Esophagus mucosa (tissue), 1 donor: ENCODE results near the gene KLHL2. TPM values are rescaled to one million over a fixed set of nuclear protein-coding genes. Genes with fewer than 3 reads are reported as not detected.
"Not testable (repeated sequence)": the region's sequence is repeated elsewhere in the genome, so short reads cannot be mapped to it uniquely, and the experiment has no call there.

Experiments
- ATAC-seq: fragments of 200-7000 bp; cut with Tn5 transposase; one replicate; pipeline ENCODE4 v1.9.1; 2020
- total RNA-seq: library from RNA; stranded (reverse); gene quantifications from one replicate; pipeline ENCODE4 v1.2.4, GENCODE V29; 2023
- donor health status: DM: yes; HTN: yes; CAD: no.

The KLHL2 gene
- total RNA-seq, 1 donor from 2014 or later: 26.7 TPM

- not testable (repeated sequence) for ATAC-seq
Measured at GRCh38 chr4:165236852-165237251, 29.5 kb downstream of the KLHL2 start.

- peak; percentile 98 for ATAC-seq
Measured at GRCh38 chr4:165238041-165238640, 30.8 kb downstream of the KLHL2 start.

DNA sequence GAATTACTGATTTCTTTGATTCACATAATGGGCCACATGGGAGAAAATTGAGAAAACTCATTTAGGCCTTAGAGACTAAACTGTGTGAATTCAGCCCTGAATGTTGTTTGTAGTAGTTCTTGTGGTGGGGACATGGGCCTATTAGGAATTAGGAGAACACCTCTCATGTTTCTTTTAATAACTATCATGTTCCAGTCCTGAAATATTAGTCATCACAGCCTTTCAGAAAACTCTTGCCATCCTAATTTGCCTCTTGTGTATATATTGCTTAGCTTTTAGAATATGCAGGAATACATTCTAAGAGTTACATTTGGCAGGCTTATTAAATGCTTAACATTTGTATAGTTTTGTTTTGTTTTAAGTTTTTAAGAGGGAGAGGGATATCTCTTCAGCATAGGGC, 33.4 kb downstream of the KLHL2 start:
- not testable (repeated sequence) for ATAC-seq

DNA sequence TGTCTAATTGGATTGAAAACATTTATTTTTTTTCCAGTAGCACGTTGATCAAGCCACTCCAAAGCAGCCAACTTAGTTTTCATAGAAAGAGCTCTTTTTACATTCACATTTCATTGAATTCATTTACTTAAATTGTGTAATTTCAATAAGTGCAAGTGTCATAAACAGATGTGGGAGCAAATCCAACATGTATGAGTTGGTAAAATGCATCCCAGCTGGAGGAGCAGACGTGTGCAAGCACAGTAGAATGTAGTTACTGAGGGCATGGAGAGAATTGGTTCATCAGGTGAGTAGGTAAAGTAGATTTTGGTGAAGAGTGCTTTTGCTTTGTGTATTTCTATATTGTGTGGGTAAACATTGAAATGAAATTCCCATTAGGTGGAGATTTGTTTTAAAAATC, 36.8 kb downstream of the KLHL2 start:
- ATAC-seq: not testable (repeated sequence)

GRCh38 chr4:165244587-165245186, 37.3 kb downstream of the KLHL2 start:
- ATAC-seq: not testable (repeated sequence)

DNA sequence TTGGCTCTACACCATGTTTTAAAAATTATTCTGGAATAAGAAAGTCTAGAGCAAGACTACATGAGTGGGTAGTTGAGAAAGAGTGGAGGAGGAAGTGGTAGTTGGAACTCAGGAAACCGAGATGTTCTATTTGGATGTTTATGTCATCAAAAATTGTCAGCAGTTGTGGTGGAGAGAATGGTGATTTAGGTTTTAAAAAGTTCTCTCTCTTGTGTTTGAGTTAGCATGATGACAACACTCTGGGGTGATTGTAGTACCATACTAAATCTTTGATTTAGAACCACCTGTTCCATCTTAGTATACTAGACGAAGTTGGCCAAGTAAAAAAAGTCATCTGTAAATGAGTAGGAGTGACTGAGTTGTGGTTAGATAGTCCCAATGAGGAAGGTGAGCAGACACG, 40.7 kb downstream of the KLHL2 start:
- no peak for ATAC-seq

- ATAC-seq: peak; percentile 96
Measured at GRCh38 chr4:165248904-165249303, 41.5 kb downstream of the KLHL2 start.

DNA sequence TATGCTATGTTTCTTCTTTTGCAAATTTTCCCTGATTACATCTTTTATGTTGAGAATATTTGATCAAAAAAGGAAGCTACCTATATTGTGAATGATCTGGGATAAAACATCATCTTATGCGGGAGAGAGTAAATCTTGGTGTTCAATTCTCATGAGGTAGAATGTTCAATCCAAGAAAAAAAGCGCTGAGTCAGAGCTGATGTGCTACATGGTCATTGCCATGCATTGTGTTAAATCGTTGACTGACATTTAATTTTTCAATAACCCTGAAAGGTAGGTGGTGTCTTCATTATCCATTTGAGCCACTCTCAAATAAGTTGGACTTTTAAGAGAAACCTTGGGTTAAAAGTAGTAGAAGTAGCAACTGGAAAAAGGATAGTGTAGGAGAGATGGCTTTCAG, 47.4 kb downstream of the KLHL2 start:
- not testable (repeated sequence) for ATAC-seq

GRCh38 chr4:165255439-165255838, 48.1 kb downstream of the KLHL2 start:
- peak; percentile 98 for ATAC-seq

DNA sequence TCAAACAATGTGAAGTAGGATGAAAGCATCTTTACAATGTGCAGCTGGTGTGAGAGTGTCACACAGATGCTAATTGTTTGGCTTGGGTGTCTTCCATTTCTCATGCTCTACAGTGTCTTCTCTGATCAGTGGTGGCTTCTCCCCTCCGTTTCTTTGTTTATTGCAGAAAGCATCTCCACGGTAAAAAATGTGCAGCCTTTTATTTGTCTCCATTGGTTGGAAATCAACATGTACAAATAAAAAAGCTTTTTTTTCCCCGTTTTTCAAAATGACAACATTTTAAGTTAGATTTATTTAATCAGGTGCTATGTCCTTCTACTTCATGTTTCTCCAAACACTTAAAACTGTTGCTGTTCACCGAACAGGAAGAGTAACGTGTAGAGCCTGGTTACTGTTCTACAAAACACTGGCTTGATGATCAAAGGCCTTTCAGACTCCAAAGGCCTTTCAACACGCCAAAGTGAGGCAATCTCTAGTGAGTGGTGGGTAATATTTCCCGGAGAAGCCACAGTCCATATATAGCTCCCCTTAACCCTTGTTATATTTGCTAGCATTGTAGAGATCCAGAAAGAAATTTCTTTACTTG, 48.8 kb downstream of the KLHL2 start:
- not testable (repeated sequence) for ATAC-seq

GRCh38 chr4:165259776-165260175, 52.4 kb downstream of the KLHL2 start:
- ATAC-seq: not testable (repeated sequence)

DNA sequence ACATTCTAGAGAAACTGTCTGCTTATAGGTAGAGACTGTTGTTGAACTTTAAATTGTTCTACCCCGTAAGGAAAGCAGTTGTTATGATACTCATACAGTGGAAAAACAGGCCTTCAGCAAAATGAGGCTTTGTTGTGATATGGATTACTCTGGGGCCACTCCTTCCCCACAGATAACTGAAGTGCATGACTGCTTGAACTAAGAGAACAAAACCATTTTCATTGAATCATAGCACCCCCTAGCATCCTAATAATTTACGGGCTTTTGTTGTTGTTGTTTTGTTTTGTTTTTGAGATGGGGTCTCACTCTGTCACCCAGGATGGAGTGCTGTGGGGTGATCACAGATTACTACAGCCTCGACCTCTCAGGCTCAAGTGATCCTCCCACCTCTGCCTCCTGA, 54.9 kb downstream of the KLHL2 start:
- peak; percentile 63 for ATAC-seq

- not testable (repeated sequence) for ATAC-seq
Measured at GRCh38 chr4:165263466-165263865, 56.1 kb downstream of the KLHL2 start.

DNA sequence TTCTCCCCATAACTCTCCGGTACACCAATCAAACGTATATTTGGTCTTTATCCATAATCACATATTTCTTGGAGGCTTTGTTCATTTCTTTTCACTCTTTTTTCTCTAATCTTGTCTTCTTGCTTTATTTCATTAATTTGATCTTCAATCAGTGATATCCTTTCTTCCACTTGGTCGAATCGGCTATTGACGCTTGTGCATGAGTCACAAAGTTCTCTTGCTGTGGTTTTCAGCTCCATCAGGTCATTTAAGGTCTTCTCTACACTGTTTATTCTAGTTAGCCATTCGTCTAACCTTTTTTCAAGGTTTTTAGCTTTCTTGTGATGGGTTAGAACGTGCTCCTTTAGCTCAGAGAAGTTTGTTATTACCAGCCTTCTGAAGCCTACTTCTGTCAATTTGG, 62.6 kb downstream of the KLHL2 start:
- ATAC-seq: not testable (repeated sequence)

- ATAC-seq: not testable (repeated sequence)
Measured at GRCh38 chr4:165273443-165273842, 66.1 kb downstream of the KLHL2 start.

- not testable (repeated sequence) for ATAC-seq
Measured at GRCh38 chr4:165275357-165275756, 68.0 kb downstream of the KLHL2 start.

DNA sequence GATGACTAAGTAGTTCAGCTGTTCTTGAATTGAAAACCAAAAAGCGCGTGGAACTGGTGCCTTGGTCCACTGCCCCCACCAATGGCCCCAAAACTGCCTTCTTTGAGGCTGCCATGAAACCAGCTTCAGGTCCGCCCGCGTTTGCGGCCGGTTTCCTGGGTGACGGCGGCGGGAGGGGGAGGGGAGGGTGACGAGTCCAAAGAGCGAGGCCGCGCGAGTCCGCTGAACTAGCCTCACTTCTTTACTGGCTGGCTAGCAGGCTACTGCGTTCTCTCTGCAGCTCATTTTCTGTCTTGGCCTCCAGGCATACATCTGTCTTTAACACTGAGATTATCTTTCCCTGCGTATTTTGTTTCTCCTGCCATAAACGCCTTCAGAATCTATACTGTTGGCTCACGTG, 72.2 kb downstream of the KLHL2 start:
- not testable (repeated sequence) for ATAC-seq

DNA sequence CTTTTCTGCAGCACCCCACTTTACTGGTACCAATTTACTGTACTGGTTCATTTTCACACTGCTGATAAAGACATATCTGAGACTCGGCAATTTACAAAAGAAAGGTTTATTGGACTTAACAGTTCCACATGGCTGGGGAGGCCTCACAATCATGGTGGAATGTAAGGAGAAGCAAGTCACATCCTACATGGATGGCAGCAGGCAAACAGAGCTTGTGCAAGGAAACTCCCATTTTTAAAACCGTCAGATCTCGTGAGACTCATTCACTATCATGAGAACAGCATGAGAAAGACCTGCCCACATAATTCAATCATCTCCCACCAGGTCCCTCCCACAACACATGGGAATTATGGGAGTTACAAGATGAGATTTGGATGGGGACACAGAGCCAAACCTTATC, 77.3 kb downstream of the KLHL2 start:
- not testable (repeated sequence) for ATAC-seq

DNA sequence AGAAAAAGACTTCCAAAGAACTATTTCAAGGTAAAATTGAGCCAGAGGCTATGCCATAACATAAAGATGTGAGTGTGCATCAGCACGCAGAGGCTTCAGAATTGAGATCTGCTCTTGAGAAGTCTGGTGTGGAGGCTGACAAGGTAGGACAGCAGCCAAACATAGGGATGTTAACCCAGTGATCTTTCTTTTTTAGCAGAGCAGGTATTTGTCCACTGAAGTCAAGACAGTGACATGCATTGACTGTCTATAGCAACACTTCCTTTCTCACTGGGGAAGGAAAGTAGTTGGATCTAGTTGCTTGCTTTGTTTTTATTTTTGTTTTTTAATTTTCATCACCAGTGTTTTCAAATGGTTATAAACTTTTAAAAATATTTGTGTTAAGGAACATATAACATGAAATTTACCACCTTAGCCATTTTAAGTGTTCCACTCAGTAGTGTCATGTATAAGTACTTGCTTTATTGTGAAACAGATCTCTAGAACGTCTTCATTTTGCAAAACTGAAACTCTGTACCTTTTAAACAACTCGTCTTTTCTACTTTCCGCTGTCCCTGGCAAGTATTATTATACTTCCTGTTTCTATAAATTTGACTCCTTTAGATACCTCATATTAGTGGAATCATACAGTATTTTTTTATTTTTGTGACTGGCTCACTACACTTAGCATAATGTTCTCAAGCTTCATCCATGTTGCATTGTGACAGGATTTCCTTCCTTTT, 79.4 kb downstream of the KLHL2 start:
- ATAC-seq: not testable (repeated sequence)

- ATAC-seq: no peak
Measured at GRCh38 chr4:165288226-165288625, 80.9 kb downstream of the KLHL2 start.

GRCh38 chr4:165288639-165289422, 81.5 kb downstream of the KLHL2 start:
- ATAC-seq: no peak

DNA sequence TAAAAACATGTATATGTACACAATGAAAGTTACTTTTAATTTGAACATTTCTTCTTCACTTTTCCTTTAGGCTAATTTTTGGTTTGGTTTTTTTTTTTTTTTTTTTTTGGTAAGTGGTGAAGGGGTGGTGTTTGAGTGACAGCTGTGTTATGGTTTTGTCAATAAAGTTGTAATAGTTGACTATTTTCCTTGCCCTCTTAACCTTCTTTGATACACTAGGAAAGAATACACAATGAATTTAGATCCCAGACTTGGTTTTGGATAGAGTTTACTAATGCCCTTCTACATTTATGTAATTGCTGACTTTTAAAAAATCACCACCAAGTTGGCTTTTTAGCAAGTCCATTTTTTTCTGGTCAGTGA, 82.0 kb downstream of the KLHL2 start:
- ATAC-seq: no peak

DNA sequence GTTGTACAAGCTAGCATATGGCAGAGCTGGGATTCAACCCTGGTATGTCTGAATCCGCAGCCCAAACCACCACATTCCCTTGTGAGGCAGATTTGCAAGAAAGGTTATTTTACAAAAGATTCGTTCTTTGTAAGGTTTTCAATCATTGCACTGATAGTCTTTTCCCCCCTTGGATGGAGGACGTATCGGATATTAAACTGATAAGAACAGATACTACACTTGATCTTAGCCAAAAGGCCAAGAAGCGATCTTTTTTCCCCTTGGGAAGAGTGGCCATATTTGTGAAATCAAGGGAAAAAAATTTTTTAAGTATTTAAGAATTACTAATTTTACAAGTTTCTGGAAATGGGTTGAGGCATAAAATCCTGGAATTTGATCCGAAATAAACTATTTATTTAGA, 85.7 kb downstream of the KLHL2 start:
- no peak for ATAC-seq
